Right atrium auricular region (tissue), 2 donors: ENCODE data around the gene IGFN1. TPM values are rescaled to one million over a fixed set of nuclear protein-coding genes. Genes with fewer than 3 reads are reported as not detected.

Source experiments
- DNase-seq: peaks from one replicate; pipeline ENCODE4 v3.0.0-alpha.2; 2019; ENCODE audit warnings: low spot score
- H3K27ac ChIP-seq, 2 donors: fragments of 200-600 bp; sonication (generic); 1 replicate in 1 of 2; 2 replicates in 1 of 2; pipeline ENCODE4 v1.5.1; 2016 to 2019
- H3K27me3 ChIP-seq, 2 donors: fragments of 200-600 bp; sonication (generic); one replicate each; pipeline versions ENCODE4 v1.5.1 to v1.6.0; 2017 to 2019
- H3K36me3 ChIP-seq: fragments of 200-600 bp; sonication (generic); one replicate; pipeline ENCODE4 v1.5.1; 2016
- H3K4me1 ChIP-seq, 2 donors: fragments of 200-600 bp; sonication (generic); one replicate each; pipeline versions ENCODE4 v1.5.1 to v1.6.0; 2017 to 2019
- H3K4me3 ChIP-seq, 2 donors: fragments of 200-600 bp; sonication (generic); 1 replicate in 1 of 2; 2 replicates in 1 of 2; pipeline ENCODE4 v1.5.1; 2017 to 2019; ENCODE audit warnings: mild to moderate bottlenecking in 1 of 2, moderate library complexity in 1 of 2
- H3K9me3 ChIP-seq, 2 donors: fragments of 200-600 bp; sonication (generic); one replicate each; pipeline ENCODE4 v1.5.1; 2019
- CTCF ChIP-seq, 2 donors: fragments of 200-600 bp; sonication (generic); IDR thresholded peaks; one replicate each; pipeline ENCODE4 v1.5.1; 2019; ENCODE audit warnings: antibody characterized with exemption in 2 of 2
- total RNA-seq, 2 donors: library from RNA; depleted of rRNA; stranded (reverse); fragments of >200 nt; gene quantifications; one replicate each; pipeline ENCODE4 v1.1.0, GENCODE V29; 2016

The IGFN1 gene
- total RNA-seq, 2 donors from 2014 or later, result not detected

GRCh38 chr1:201259476-201260235 lies 69.0 kb downstream of the IGFN1 start:
- no peaks in the 10 kb centered on the region for H3K9me3 ChIP-seq
- DNase-seq, result no peak
- no peak for TF ChIP-seq CTCF (IDR thresholded peaks at IDR 0.05)
- peak overlapping the region in 1 of 2 donors; percentile 6 for H3K27ac ChIP-seq
- no peaks in the 10 kb centered on the region for H3K36me3 ChIP-seq
- H3K4me3 ChIP-seq, result peak overlapping the region in 1 of 2 donors; percentile 17
- peaks cover 0 to 15% of the 10 kb centered on the region in 2 donors for H3K4me1 ChIP-seq
- no peaks in the 10 kb centered on the region for H3K27me3 ChIP-seq

GRCh38 chr1:201260236-201260590 lies 69.6 kb downstream of the IGFN1 start:
- Histone ChIP-seq H3K4me3 (peak overlapping the region in 1 of 2 donors; percentile 17), H3K27ac (peak overlapping the region in 1 of 2 donors; percentile 6), H3K4me1 (peaks cover 0 to 15% of the 10 kb centered on the region in 2 donors), H3K27me3 (no peaks in the 10 kb centered on the region), H3K36me3 (no peaks in the 10 kb centered on the region), H3K9me3 (no peaks in the 10 kb centered on the region)
- no peak for DNase-seq
- no peak for TF ChIP-seq CTCF (IDR thresholded peaks at IDR 0.05)

GRCh38 chr1:201260648-201261311 lies 70.2 kb downstream of the IGFN1 start:
- Histone ChIP-seq H3K27me3 (no peaks in the 10 kb centered on the region), H3K36me3 (no peaks in the 10 kb centered on the region), H3K4me3 (no peak overlapping the region), H3K9me3 (no peaks in the 10 kb centered on the region), H3K4me1 (peaks cover 0 to 15% of the 10 kb centered on the region in 2 donors), H3K27ac (no peak overlapping the region)
- no peak for DNase-seq
- no peak for TF ChIP-seq CTCF (IDR thresholded peaks at IDR 0.05)

GRCh38 chr1:201261771-201262547 lies 71.3 kb downstream of the IGFN1 start:
- Histone ChIP-seq H3K9me3 (no peaks in the 10 kb centered on the region), H3K4me1 (peaks cover 0 to 15% of the 10 kb centered on the region in 2 donors), H3K27me3 (no peaks in the 10 kb centered on the region), H3K27ac (no peak overlapping the region), H3K36me3 (no peaks in the 10 kb centered on the region), H3K4me3 (no peak overlapping the region)
- no peak for DNase-seq
- no peak for TF ChIP-seq CTCF (IDR thresholded peaks at IDR 0.05)

- Histone ChIP-seq H3K4me1 (peaks cover 0 to 15% of the 10 kb centered on the region in 2 donors), H3K27ac (no peak overlapping the region), H3K36me3 (no peaks in the 10 kb centered on the region), H3K9me3 (no peaks in the 10 kb centered on the region), H3K4me3 (no peak overlapping the region), H3K27me3 (no peaks in the 10 kb centered on the region)
- peak; percentile 46 for DNase-seq
- TF ChIP-seq CTCF (IDR thresholded peaks at IDR 0.05), result no peak
Measured at GRCh38 chr1:201262963-201263608, 72.5 kb downstream of the IGFN1 start.
